ENCODE measurements around the gene OR52W1. TPM values are rescaled to one million over a fixed set of nuclear protein-coding genes. Genes with fewer than 3 reads are reported as not detected.

The OR52W1 gene
- polyA plus RNA-seq, 1 of the 3 experiments (the other 2 are of a cell fraction), result not detected

GRCh38 chr11:6233984-6234386 is 35.0 kb downstream of the OR52W1 start:
- H3K4me2 ChIP-seq, result peak overlapping the region; percentile 84
- H3K36me3 ChIP-seq (replicated peaks in 1 of 2; ENCODE audit: control insufficient read depth in 1 of 2, insufficient read depth in 2 of 2, low read length in 1 of 2), result no peaks in the 10 kb centered on the region
- ChIA-PET CTCF (interaction anchor here (1.1 to 1.7 kb wide), 2 partner anchors 17 to 129 kb away, joined by 6 to 11 read pairs; no protein-coding TSS in a partner anchor), POLR2A (interaction anchor here (1.8 kb wide), 1 partner anchor 9 kb away, joined by 4 read pairs; no protein-coding TSS in a partner anchor)
- 4% methylated on average over 10 of the region's 10 CpGs for WGBS (ENCODE audit: low lambda C conversion rate)
- peak overlapping the region; percentile 89 for H2AFZ ChIP-seq (ENCODE audit: low read depth)
- H3F3A ChIP-seq (replicated peaks; ENCODE audit: insufficient read depth), result peaks cover 5% of the 10 kb centered on the region
- H3K9ac ChIP-seq, result peak overlapping the region; percentile 72
- peak overlapping the region; percentile 12 to 29; a peak in 2 of 4 replicates for H3K27ac ChIP-seq (ENCODE audit: low read depth in 2 of 2, low read length in 1 of 2)
- H3K4me3 ChIP-seq (ENCODE audit: low read depth in 2 of 2, low read length in 1 of 2), result peak overlapping the region; percentile 67 to 90
- H3K9me3 ChIP-seq, result no peaks in the 10 kb centered on the region
- peaks cover 50% of the 10 kb centered on the region for H3K79me2 ChIP-seq (ENCODE audit: insufficient read depth)
- H3K27me3 ChIP-seq (ENCODE audit: insufficient read depth), result peaks cover 10% of the 10 kb centered on the region; the same call in 1 of the 2 replicates
- DNase-seq, result no peak
- H3K4me1 ChIP-seq (ENCODE audit: control insufficient read depth in 1 of 2, insufficient read depth in 2 of 2, low read depth in 1 of 2, low read length in 1 of 2), result peaks cover 0 to 8% of the 10 kb centered on the region in 2 experiments; a peak in 1 of 4 replicates
- peaks cover 15% of the 10 kb centered on the region; the same call in 1 of the 2 replicates for H4K20me1 ChIP-seq (ENCODE audit: insufficient read depth)
- H3K9me2 ChIP-seq, result no peaks in the 10 kb centered on the region
- TF ChIP-seq EP300 (IDR thresholded peaks at IDR 0.05; ENCODE audit: borderline replicate concordance in 1 of 2, low read depth in 1 of 2, low read length in 1 of 2) (no peak), RXRA (IDR thresholded peaks at IDR 0.05; ENCODE audit: borderline replicate concordance, low read depth) (no peak), POLR2AphosphoS5 (IDR thresholded peaks at IDR 0.05; ENCODE audit: low read depth, low read length) (no peak), JUND (IDR thresholded peaks at IDR 0.05) (no peak)

GRCh38 chr11:6234387-6235107 is 35.5 kb downstream of the OR52W1 start, which contains the start of gene FHIP1B:
FHIP1B (minus strand) TSS chr11:6234636; CDS start chr11:6224516, 10,120 bp downstream.
- Histone ChIP-seq H3K4me1 (ENCODE audit: control insufficient read depth in 1 of 2, insufficient read depth in 2 of 2, low read depth in 1 of 2, low read length in 1 of 2) (peaks cover 0 to 8% of the 10 kb centered on the region in 2 experiments; a peak in 1 of 4 replicates), H3K4me3 (ENCODE audit: low read depth in 2 of 2, low read length in 1 of 2) (peak within 1 kb of the TSS; percentile 67 to 90), H3K27me3 (ENCODE audit: insufficient read depth) (peaks cover 12% of the 10 kb centered on the region), H3K9me3 (no peaks in the 10 kb centered on the region), H3K9me2 (no peaks in the 10 kb centered on the region), H3K4me2 (peak within 1 kb of the TSS; percentile 93), H2AFZ (ENCODE audit: low read depth) (peak within 1 kb of the TSS; percentile 99), H4K20me1 (ENCODE audit: insufficient read depth) (peaks cover 9% of the 10 kb centered on the region; the same call in 1 of the 2 replicates), H3K9ac (peak within 1 kb of the TSS; percentile 72), H3F3A (replicated peaks; ENCODE audit: insufficient read depth) (peaks cover 5% of the 10 kb centered on the region), H3K79me2 (ENCODE audit: insufficient read depth) (peaks cover 46% of the 10 kb centered on the region), H3K27ac (ENCODE audit: low read depth in 2 of 2, low read length in 1 of 2) (peak within 1 kb of the TSS; percentile 69 to 79), H3K36me3 (replicated peaks in 1 of 2; ENCODE audit: control insufficient read depth in 1 of 2, insufficient read depth in 2 of 2, low read length in 1 of 2) (no peaks in the 10 kb centered on the region)
- peak; percentile 95 for DNase-seq
- POLR2A ChIA-PET, result interaction anchor here (0.6 to 1.8 kb wide), 2 partner anchors 10 to 13 kb away, joined by 3 to 4 read pairs; no protein-coding TSS in a partner anchor
- CTCF ChIA-PET, result interaction anchor here (1.1 to 4.1 kb wide), 3 partner anchors 16 to 129 kb away, joined by 6 to 14 read pairs (median 11); no protein-coding TSS in a partner anchor
- WGBS (ENCODE audit: low lambda C conversion rate), result under 1% methylated on average over 37 of the region's 62 CpGs
- no peak for TF ChIP-seq USF1 (IDR thresholded peaks at IDR 0.05; ENCODE audit: borderline replicate concordance, low read depth)
- no peak for TF ChIP-seq RAD21 (IDR thresholded peaks at IDR 0.05; ENCODE audit: low read length)
- TF ChIP-seq MXI1 (IDR thresholded peaks at IDR 0.05; ENCODE audit: low read depth, low read length), result peak; percentile 84
- TF ChIP-seq GATA2 (CRISPR knock-in tag; IDR thresholded peaks at IDR 0.05), result no peak
- TF ChIP-seq NRF1 (IDR thresholded peaks at IDR 0.05; ENCODE audit: low read depth, low read length), result peak; percentile 70
- TF ChIP-seq FOXJ3 (CRISPR knock-in tag; IDR thresholded peaks at IDR 0.05), result no peak
- TF ChIP-seq POLR2AphosphoS5 (IDR thresholded peaks at IDR 0.05; ENCODE audit: low read depth, low read length), result peak; percentile 77
- TF ChIP-seq ELF1 (IDR thresholded peaks at IDR 0.05), result no peak
- TF ChIP-seq, protein P1, sequence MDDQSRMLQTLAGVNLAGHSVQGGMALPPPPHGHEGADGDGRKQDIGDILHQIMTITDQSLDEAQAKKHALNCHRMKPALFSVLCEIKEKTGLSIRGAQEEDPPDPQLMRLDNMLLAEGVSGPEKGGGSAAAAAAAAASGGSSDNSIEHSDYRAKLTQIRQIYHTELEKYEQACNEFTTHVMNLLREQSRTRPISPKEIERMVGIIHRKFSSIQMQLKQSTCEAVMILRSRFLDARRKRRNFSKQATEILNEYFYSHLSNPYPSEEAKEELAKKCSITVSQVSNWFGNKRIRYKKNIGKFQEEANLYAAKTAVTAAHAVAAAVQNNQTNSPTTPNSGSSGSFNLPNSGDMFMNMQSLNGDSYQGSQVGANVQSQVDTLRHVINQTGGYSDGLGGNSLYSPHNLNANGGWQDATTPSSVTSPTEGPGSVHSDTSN (IDR thresholded peaks at IDR 0.05), result no peak
- no peak for TF ChIP-seq FOXM1 (IDR thresholded peaks at IDR 0.05; ENCODE audit: low read depth)
- no peak for TF ChIP-seq MEF2A (IDR thresholded peaks at IDR 0.05; ENCODE audit: borderline replicate concordance, low read depth)
- peak; percentile 56; the same call in 1 of the 2 replicates for TF ChIP-seq RFX5 (IDR thresholded peaks at IDR 0.05; ENCODE audit: low read length)
- TF ChIP-seq SIN3A (IDR thresholded peaks at IDR 0.05; ENCODE audit: borderline replicate concordance, low read depth, low read length), result peak; percentile 67; the same call in 1 of the 2 replicates
- TF ChIP-seq EZH2phosphoT487 (IDR thresholded peaks at IDR 0.05; ENCODE audit: borderline replicate concordance, low read depth), result no peak
- TF ChIP-seq, protein P2, sequence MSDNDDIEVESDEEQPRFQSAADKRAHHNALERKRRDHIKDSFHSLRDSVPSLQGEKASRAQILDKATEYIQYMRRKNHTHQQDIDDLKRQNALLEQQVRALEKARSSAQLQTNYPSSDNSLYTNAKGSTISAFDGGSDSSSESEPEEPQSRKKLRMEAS (IDR thresholded peaks at IDR 0.05; ENCODE audit: low read depth), result 0 out of 2 replicates have a peak, but pooled peaks have one; percentile 10
- peak; percentile 81 for TF ChIP-seq TAF1 (IDR thresholded peaks at IDR 0.05; ENCODE audit: borderline replicate concordance, low read depth, low read length)
- no peak for TF ChIP-seq RCOR1 (IDR thresholded peaks at IDR 0.05; ENCODE audit: low read length)
- TF ChIP-seq CHD2 (IDR thresholded peaks at IDR 0.05; ENCODE audit: low read length, partially characterized antibody), result no peak
- peak; percentile 85 for TF ChIP-seq YY1 (IDR thresholded peaks at IDR 0.05; ENCODE audit: low read depth)
- TF ChIP-seq JUND (IDR thresholded peaks at IDR 0.05), result no peak
- no peak for TF ChIP-seq TEAD4 (IDR thresholded peaks at IDR 0.05; ENCODE audit: borderline replicate concordance, insufficient read depth)
- TF ChIP-seq IRF3 (IDR thresholded peaks at IDR 0.05; ENCODE audit: low read depth, low read length), result peak; percentile 40; the same call in 1 of the 2 replicates
- no peak for TF ChIP-seq TCF12 (IDR thresholded peaks at IDR 0.05)

Measured in SK-N-SH (cell line).